ENCODE measurements around the gene CACNA1H. TPM values are rescaled to one million over a fixed set of nuclear protein-coding genes. Genes with fewer than 3 reads are reported as not detected.
A peak's percentile ranks its signal among the peaks of the same experiment; 100 is the strongest.

Gene CACNA1H
- total RNA-seq, 1 donor from 2014 or later, result 40.3 TPM

- no peak for DNase-seq
Observed at GRCh38 chr16:1123525-1124230, 29.2 kb upstream of the CACNA1H start.

- no peak for DNase-seq
Observed at GRCh38 chr16:1124291-1124690, 28.6 kb upstream of the CACNA1H start.

GRCh38 chr16:1124795-1125194 lies 28.1 kb upstream of the CACNA1H start:
- DNase-seq, result no peak

GRCh38 chr16:1125471-1125870 lies 27.4 kb upstream of the CACNA1H start:
- peak; percentile 73 for DNase-seq

- DNase-seq, result no peak
Observed at GRCh38 chr16:1126044-1126443, 26.9 kb upstream of the CACNA1H start.

- no peak for DNase-seq
Observed at GRCh38 chr16:1126586-1126985, 26.3 kb upstream of the CACNA1H start.

GRCh38 chr16:1127101-1127500 lies 25.8 kb upstream of the CACNA1H start:
- no peak for DNase-seq

- DNase-seq, result no peak
Observed at GRCh38 chr16:1127971-1128715, 24.8 kb upstream of the CACNA1H start.

GRCh38 chr16:1129106-1129960 lies 23.6 kb upstream of the CACNA1H start:
- no peak for DNase-seq

GRCh38 chr16:1130382-1130781 lies 22.5 kb upstream of the CACNA1H start:
- DNase-seq, result no peak

GRCh38 chr16:1131378-1131994 lies 21.4 kb upstream of the CACNA1H start:
- no peak for DNase-seq

- DNase-seq, result no peak
Observed at GRCh38 chr16:1132431-1132830, 20.5 kb upstream of the CACNA1H start.

GRCh38 chr16:1133271-1133670 lies 19.6 kb upstream of the CACNA1H start:
- no peak for DNase-seq

- no peak for DNase-seq
Observed at GRCh38 chr16:1133810-1134520, 18.9 kb upstream of the CACNA1H start.

- no peak for DNase-seq
Observed at GRCh38 chr16:1134776-1135458, 18.0 kb upstream of the CACNA1H start.

GRCh38 chr16:1135459-1135825 lies 17.5 kb upstream of the CACNA1H start:
- no peak for DNase-seq

GRCh38 chr16:1137604-1138003 lies 15.3 kb upstream of the CACNA1H start:
- no peak for DNase-seq

GRCh38 chr16:1140582-1141162 lies 12.2 kb upstream of the CACNA1H start:
- no peak for DNase-seq

- no peak for DNase-seq
Observed at GRCh38 chr16:1141191-1141590, 11.7 kb upstream of the CACNA1H start.

GRCh38 chr16:1141716-1142115 lies 11.2 kb upstream of the CACNA1H start:
- no peak for DNase-seq

- DNase-seq, result no peak
Observed at GRCh38 chr16:1142911-1143310, 10.0 kb upstream of the CACNA1H start.
